ENCODE data around the gene SAMD9. TPM values are rescaled to one million over a fixed set of nuclear protein-coding genes. Genes with fewer than 3 reads are reported as not detected.
"Not testable (repeated sequence)": the region's sequence is repeated elsewhere in the genome, so short reads cannot be mapped to it uniquely, and the experiment has no call there.

The SAMD9 gene
- total RNA-seq, 3 donors from 2014 or later = 5.6 to 9.2 (median 7.9) TPM

GRCh38 chr7:93060025-93060424 lies 57.8 kb downstream of the SAMD9 start:
- no peak for TF ChIP-seq POLR2AphosphoS5 (IDR thresholded peaks at IDR 0.05)
- no peak for TF ChIP-seq POLR2A (IDR thresholded peaks at IDR 0.05)
- TF ChIP-seq CTCF (IDR thresholded peaks at IDR 0.05) = no peak
- no peak overlapping the region for H3K4me3 ChIP-seq

GRCh38 chr7:93056621-93057020 lies 61.2 kb downstream of the SAMD9 start:
- DNase-seq (ENCODE audit: low spot score in 2 of 2); H3K27me3 ChIP-seq; H3K4me1 ChIP-seq; intact Hi-C loops (cut with DNase I; ENCODE audit: low total_unique reads); H3K27ac ChIP-seq; H3K4me3 ChIP-seq; H3K36me3 ChIP-seq; H3K9me3 ChIP-seq: not testable (repeated sequence)

More at GRCh38 chr7:93060025-93060424, 57.8 kb downstream of the SAMD9 start:
- Histone ChIP-seq H3K4me1 (no peaks in the 10 kb centered on the region), H3K27me3 (no peaks in the 10 kb centered on the region), H3K36me3 (no peaks in the 10 kb centered on the region), H3K27ac (no peak overlapping the region), H3K9me3 (peaks cover 0 to under 1% of the 10 kb centered on the region in 2 donors)
- DNase-seq (ENCODE audit: low spot score in 2 of 2) = no peak
- intact Hi-C loops (cut with DNase I; ENCODE audit: low total_unique reads) = loop anchor here (10.0 kb wide), 1 partner anchor 205 kb away; no protein-coding TSS in a partner anchor

GRCh38 chr7:93055543-93056107 lies 62.2 kb downstream of the SAMD9 start:
- no peaks in the 10 kb centered on the region for H3K27me3 ChIP-seq
- H3K4me1 ChIP-seq = no peaks in the 10 kb centered on the region
- H3K36me3 ChIP-seq = no peaks in the 10 kb centered on the region
- TF ChIP-seq CTCF (IDR thresholded peaks at IDR 0.05) = peak; percentile 61 to 81 (median 73)
- no peak for TF ChIP-seq POLR2A (IDR thresholded peaks at IDR 0.05)
- no peak overlapping the region for H3K4me3 ChIP-seq
- intact Hi-C loops (cut with DNase I; ENCODE audit: low total_unique reads) = no loop called here
- H3K27ac ChIP-seq = no peak overlapping the region
- no peaks in the 10 kb centered on the region for H3K9me3 ChIP-seq
- DNase-seq (ENCODE audit: low spot score in 2 of 2) = no peak

- DNase-seq (ENCODE audit: low spot score in 2 of 2) = no peak
- no peak overlapping the region for H3K27ac ChIP-seq
- H3K4me3 ChIP-seq = no peak overlapping the region
- no peaks in the 10 kb centered on the region for H3K4me1 ChIP-seq
- TF ChIP-seq POLR2AphosphoS5 (IDR thresholded peaks at IDR 0.05) = no peak
- no peak for TF ChIP-seq CTCF (IDR thresholded peaks at IDR 0.05)
- no peak for TF ChIP-seq POLR2A (IDR thresholded peaks at IDR 0.05)
- no peaks in the 10 kb centered on the region for H3K36me3 ChIP-seq
- H3K27me3 ChIP-seq = no peaks in the 10 kb centered on the region
- H3K9me3 ChIP-seq = no peaks in the 10 kb centered on the region
- intact Hi-C loops (cut with DNase I; ENCODE audit: low total_unique reads) = no loop called here
These were observed 62.8 kb downstream of the SAMD9 start for GRCh38 chr7:93054975-93055374.

GRCh38 chr7:93053949-93054943 lies 63.5 kb downstream of the SAMD9 start:
- H3K36me3 ChIP-seq = no peaks in the 10 kb centered on the region
- intact Hi-C loops (cut with DNase I; ENCODE audit: low total_unique reads) = no loop called here
- H3K4me3 ChIP-seq = no peak overlapping the region
- DNase-seq (ENCODE audit: low spot score in 2 of 2) = no peak
- no peaks in the 10 kb centered on the region for H3K27me3 ChIP-seq
- no peaks in the 10 kb centered on the region for H3K9me3 ChIP-seq
- H3K4me1 ChIP-seq = no peaks in the 10 kb centered on the region
- TF ChIP-seq CTCF (IDR thresholded peaks at IDR 0.05) (no peak), POLR2A (IDR thresholded peaks at IDR 0.05) (no peak), POLR2AphosphoS5 (IDR thresholded peaks at IDR 0.05) (no peak)
- H3K27ac ChIP-seq = no peak overlapping the region
